DMS153 (cell line): ENCODE results near the gene FYN.

Source experiments
- DNase-seq: peaks from one replicate; lab custom pipeline; 2025; lab: John Stamatoyannopoulos, UW

FYN gene

DNA sequence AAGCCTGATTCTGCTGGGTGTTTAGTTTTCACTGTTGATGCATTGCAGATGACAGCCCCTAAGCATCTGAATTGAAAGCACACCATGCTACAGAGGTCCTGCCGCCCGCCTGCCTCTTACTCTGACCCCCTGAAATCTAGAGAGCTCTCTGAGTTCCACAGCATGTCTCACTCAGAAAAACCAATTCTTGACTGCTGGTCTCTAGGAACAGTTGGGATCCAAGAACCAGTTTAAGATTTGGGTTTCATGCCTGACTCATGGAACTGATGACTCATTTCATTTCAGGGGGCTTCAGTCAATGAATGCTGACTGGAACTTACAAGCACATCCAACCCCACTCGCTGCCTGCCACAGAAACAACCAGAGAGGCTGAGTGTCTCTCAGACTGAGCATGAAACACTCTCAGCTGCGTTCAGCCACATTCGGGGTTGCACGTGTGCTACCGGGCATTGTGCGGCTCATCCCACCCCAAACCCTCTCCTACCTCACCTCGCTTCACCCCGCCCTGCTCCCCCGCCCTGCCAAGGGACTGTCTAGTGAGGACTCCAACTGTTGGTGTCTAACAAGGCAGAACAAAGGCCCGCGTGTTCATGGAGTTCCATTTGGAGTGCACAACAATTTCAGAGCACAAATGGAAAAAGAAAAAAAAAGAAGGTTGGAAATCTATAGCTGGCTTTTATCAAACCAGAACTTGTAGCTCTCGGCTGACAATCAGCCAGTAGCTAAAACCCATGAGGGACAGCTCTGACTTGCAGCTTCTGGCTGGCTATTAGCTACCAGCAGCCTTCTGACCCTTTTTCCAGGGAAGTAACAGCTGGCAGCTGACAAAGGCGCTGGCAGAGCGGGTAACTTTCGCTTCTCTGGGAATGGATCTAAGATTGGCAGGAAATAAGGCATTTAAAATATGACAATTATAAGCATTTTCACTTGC, 247.5 kb downstream of the FYN start:
- peak; percentile 37 for DNase-seq

GRCh38 chr6:111625099-111625416, 248.2 kb downstream of the FYN start:
- DNase-seq, result peak; percentile 30

DNA sequence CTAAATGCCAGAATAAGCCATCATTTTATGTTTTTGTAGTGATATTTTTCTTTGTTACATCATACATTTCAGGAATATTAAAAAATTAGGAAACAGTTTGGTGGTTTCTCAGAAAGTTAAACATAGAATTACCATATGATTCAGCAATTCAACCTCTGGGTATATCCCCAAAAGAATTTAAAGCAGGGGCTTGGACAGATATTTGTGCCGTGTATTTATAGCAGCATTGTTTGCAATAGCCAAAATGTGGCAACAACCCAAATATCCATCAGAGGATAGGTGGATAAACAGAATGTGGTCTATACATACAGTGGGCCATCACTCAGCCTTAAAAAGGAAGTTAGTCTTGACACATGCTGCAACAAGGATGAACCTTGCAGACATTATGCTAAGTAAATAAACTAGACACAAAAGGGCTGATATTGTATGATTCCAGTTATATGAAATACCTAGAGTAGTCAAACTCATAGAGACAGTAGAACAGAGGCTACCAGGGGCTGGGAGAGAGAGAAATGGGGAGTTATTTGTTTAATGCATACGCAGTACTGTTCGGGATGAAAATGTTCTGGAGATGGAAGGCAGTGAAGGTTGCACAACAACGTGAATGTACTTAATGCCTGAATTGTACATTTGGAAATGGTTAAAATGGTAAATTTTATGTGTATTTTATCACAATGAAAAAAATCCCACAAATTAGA, 248.7 kb downstream of the FYN start:
- no peak for DNase-seq

DNA sequence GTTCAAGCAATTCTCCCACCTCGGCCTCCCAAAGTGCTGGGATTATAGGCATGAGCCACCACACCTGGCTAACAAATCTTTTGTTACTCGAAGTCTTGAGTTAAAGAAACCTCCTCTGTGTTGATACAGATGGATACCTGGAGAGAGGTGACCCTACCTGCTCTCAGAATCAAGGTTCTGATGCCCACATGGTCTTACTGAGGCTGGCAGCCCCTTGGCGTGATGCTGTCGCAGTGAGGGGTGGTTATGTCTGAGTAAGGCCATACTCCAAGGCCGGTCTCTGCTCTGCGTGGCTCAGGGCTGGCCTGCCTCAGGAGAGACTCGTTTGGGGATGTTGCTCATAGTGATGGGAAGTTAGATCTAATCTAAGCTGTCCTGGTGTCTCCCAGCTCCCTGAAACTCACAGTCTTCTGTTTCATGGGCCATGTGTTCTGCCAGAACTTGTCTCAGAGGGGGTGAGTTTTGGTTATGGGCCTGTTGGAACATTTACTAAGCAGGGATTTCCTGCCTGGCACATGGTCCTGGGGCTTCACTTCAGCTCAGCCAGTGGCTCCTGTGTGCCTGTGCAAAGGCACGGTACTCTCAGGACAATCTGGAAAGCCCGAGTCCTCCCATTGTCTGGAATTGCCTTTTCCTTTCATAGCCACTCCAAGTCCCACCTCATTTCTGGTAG, 250.1 kb downstream of the FYN start:
- no peak for DNase-seq

DNA sequence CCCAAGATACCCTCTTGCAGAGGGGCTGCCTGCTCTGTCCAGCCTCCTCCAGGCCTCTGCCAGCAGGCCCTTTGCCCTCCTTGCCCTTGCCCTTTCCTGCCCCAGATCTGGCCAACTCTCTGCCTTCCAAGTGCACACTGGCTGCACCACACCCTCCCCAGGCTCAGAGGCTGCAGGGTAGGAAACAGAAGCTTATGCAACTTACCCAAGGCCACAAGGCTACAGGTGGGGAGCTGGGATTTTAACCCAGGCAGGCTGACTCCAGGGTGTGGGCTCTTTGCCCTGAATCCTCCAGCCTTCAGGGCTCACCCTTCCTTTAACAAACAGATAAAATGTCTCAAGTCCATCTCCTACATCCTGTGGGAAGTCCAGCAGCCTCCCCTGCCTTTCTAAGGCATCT, 253.1 kb downstream of the FYN start:
- no peak for DNase-seq

DNA sequence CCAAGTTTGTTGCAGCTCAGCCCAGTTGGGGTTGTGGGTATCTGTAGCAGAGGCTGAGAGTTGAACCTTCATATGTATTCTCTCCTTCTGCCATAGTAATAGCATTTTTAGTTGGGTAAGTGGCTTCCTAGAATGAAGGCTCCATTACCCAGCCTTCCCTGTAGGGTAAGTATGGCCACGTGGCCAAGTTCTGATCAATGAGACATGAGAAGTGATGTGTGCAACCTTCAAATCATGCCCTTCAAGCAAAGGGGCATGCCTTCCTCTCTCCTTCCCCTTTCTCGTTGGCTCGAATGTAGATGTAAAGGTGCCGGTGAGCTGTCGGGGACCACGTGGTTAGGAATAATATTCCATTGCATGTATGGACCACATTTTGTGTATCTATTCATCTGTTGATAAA, 254.8 kb downstream of the FYN start:
- no peak for DNase-seq

GRCh38 chr6:111617149-111617548, 256.1 kb downstream of the FYN start:
- no peak for DNase-seq

DNA sequence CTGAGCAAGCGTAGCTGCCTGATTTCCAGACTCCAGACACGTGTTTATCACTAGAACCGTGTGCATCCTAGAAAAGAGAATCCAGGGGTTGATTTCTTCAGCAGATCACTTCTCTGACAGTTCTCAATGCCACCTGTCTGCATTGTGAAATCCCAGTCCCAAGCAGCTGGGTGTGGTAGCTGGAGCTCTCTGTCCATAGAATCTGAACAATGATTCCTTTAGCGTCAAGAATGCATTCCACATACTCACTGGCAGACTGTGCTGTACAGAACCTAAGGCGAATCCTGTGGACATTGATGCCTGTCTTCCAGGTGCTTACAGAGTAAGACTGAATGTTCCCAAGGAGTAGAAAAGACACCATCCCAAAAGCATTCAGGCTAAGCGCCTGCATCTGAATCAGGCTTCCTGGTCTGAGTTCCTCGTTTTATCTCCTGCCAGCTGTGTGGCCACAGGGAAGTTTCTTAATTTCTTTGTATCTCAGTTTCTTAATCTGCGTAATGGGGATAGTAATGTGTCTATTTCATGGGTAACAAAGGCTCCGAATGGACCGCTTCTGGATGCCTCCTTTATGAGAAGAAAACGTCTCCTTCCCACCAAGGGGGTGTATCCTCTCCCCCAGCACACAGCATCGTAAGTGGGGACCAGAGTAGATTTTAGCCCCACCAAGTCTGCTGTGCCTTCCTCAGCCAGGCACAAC, 257.2 kb downstream of the FYN start:
- DNase-seq, result no peak

DNA sequence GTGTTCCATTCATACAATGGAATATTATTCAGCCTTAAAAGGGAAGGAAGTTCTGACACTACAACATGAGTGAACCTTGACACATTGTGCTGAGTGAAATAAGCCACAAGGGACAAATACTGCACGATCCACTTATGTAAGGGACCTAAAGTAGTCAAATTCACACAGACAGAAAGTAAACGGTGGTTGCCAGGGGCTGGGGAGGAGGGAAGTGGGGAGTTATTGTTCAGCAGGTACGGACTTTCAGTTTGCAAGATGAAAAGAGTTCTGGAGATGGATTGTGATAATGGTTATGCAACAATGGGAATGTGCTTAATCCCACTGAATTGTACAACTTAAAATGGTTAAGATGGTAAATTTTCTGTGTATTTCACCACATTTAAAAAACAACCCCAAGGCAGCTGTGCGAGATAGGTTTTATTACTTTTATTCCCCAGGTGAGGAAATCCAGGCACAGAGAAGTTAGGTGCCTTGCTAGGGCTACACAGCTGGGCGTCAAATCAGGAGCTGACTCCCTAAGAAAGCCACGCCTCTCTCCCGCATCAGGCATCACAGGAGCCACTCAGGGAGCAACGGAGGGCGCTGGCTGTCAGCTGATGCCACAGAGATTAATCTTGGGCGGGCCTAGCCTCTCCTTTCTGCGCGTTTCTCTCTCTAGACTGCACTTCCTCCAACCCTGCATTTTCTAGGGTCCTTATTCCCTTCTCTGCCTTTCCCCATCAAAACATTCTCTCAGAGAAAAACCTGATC, 258.2 kb downstream of the FYN start:
- DNase-seq, result peak; percentile 43

GRCh38 chr6:111612379-111612778, 260.9 kb downstream of the FYN start:
- DNase-seq, result no peak

DNA sequence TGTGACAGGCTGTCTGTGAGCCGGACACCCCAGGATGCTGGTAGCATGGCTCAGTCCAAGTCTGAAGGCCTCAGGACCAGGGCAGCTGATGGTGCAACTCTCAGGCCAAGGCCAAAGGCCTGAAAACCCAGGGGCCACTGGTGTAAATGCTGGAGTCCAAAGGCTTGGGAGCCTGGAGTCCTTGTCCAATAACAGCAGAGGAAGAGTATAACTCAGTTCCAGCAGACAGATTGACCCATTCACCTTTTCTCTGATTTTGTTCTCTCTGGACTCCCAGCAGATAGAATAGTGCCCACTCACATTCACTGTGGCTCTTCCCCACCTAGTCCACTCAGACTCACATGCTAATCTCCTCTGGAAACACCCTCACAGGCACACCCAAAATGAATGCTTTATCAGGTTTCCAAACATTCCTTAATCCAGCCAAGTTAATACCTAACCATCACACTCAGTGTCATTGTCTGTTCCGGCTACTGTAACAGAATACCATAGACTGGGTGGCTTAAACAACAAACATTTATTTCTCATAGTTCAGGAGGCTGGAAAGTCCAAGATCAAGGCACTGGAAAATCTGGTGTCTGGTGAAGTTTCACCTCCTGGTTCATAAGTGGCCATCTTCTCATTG, 262.6 kb downstream of the FYN start:
- no peak for DNase-seq
